Measurements from ENCODE around the gene CEP72.

The CEP72 gene

GRCh38 chr5:637581-638450, 25.7 kb downstream of the CEP72 start:
- FAIRE-seq = no peak
- no peak for TF ChIP-seq POLR2A (IDR thresholded peaks at IDR 0.05; ENCODE audit: low read depth, low read length)
- no peak for DNase-seq (ENCODE audit: insufficient read length, low spot score)

- no peak for FAIRE-seq
- no peak for DNase-seq (ENCODE audit: insufficient read length, low spot score)
- TF ChIP-seq POLR2A (IDR thresholded peaks at IDR 0.05; ENCODE audit: low read depth, low read length) = no peak
Measured at GRCh38 chr5:638501-639252, 26.5 kb downstream of the CEP72 start.

GRCh38 chr5:639253-639530, 27.1 kb downstream of the CEP72 start:
- no peak for DNase-seq (ENCODE audit: insufficient read length, low spot score)
- no peak for TF ChIP-seq POLR2A (IDR thresholded peaks at IDR 0.05; ENCODE audit: low read depth, low read length)
- no peak for FAIRE-seq

GRCh38 chr5:639584-640213, 27.6 kb downstream of the CEP72 start:
- no peak for DNase-seq (ENCODE audit: insufficient read length, low spot score)
- no peak for FAIRE-seq
- TF ChIP-seq POLR2A (IDR thresholded peaks at IDR 0.05; ENCODE audit: low read depth, low read length) = no peak

GRCh38 chr5:640461-641330, 28.6 kb downstream of the CEP72 start:
- FAIRE-seq (no peak), DNase-seq (ENCODE audit: insufficient read length, low spot score) (no peak)
- no peak for TF ChIP-seq POLR2A (IDR thresholded peaks at IDR 0.05; ENCODE audit: low read depth, low read length)

- TF ChIP-seq POLR2A (IDR thresholded peaks at IDR 0.05; ENCODE audit: low read depth, low read length) = no peak
- no peak for DNase-seq (ENCODE audit: insufficient read length, low spot score)
- no peak for FAIRE-seq
Measured at GRCh38 chr5:641331-641765, 29.2 kb downstream of the CEP72 start.

- TF ChIP-seq POLR2A (IDR thresholded peaks at IDR 0.05; ENCODE audit: low read depth, low read length) = no peak
- DNase-seq (ENCODE audit: insufficient read length, low spot score) (no peak), FAIRE-seq (no peak)
Measured at GRCh38 chr5:642481-642880, 30.3 kb downstream of the CEP72 start.

- no peak for TF ChIP-seq POLR2A (IDR thresholded peaks at IDR 0.05; ENCODE audit: low read depth, low read length)
- FAIRE-seq (no peak), DNase-seq (ENCODE audit: insufficient read length, low spot score) (no peak)
Measured at GRCh38 chr5:643351-643801, 31.2 kb downstream of the CEP72 start.

GRCh38 chr5:643811-644271, 31.7 kb downstream of the CEP72 start:
- FAIRE-seq (no peak), DNase-seq (ENCODE audit: insufficient read length, low spot score) (no peak)
- no peak for TF ChIP-seq POLR2A (IDR thresholded peaks at IDR 0.05; ENCODE audit: low read depth, low read length)

GRCh38 chr5:644509-644908, 32.4 kb downstream of the CEP72 start:
- DNase-seq (ENCODE audit: insufficient read length, low spot score) (no peak), FAIRE-seq (no peak)
- no peak for TF ChIP-seq POLR2A (IDR thresholded peaks at IDR 0.05; ENCODE audit: low read depth, low read length)

GRCh38 chr5:644971-645370, 32.8 kb downstream of the CEP72 start:
- no peak for TF ChIP-seq POLR2A (IDR thresholded peaks at IDR 0.05; ENCODE audit: low read depth, low read length)
- no peak for FAIRE-seq
- no peak for DNase-seq (ENCODE audit: insufficient read length, low spot score)

- TF ChIP-seq POLR2A (IDR thresholded peaks at IDR 0.05; ENCODE audit: low read depth, low read length) = no peak
- FAIRE-seq (no peak), DNase-seq (ENCODE audit: insufficient read length, low spot score) (no peak)
Measured at GRCh38 chr5:645421-645820, 33.3 kb downstream of the CEP72 start.

GRCh38 chr5:646396-647201, 34.5 kb downstream of the CEP72 start:
- no peak for TF ChIP-seq POLR2A (IDR thresholded peaks at IDR 0.05; ENCODE audit: low read depth, low read length)
- no peak for FAIRE-seq
- DNase-seq (ENCODE audit: insufficient read length, low spot score) = no peak
